Stimulated activated CD8-positive, alpha-beta memory T cell treated with anti-CD3 and anti-CD28 coated beads, Interleukin-15, amount 100 ng/mL, for 4 hours (primary cell): ENCODE measurements around the gene VPS13D.
"Not testable (repeated sequence)": the region's sequence is repeated elsewhere in the genome, so short reads cannot be mapped to it uniquely, and the experiment has no call there.

Experiments used
- DNase-seq, 2 donors: peaks; one replicate each; pipeline ENCODE4 v3.0.0-alpha.2; 2020; ENCODE audit warnings: low read depth in 2 of 2

Gene VPS13D

DNA sequence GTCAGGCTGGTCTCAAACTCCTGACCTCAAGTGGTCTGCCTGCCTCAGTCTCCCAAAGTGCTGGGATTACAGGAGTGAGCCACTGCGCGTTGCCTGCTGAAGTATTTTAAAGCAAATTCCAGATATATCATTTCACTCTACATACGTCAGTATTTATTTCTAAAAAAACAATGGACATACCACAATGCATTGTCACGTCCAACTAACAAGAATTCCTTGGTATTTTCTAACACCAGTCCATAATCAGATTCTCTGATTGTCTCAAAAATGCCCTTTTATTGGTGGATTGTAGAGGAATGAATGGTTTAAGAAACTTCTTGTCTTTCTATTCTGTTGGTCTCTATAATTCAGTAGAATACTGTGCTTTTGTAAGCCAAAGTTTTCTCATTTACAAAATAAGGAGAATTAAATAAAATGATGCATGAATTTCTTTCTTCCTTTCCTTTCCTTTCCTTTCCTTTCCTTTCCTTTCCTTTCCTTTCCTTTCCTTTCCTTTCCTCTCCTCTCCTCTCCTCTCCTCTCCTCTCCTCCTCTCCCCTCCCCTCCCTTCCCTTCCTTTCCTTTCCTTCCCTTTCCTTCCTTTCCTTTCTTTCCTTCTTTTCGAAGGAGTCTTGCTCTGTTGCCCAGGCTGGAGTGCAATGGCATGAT is 55.8 kb downstream of the VPS13D start:
- no peak for DNase-seq

DNA sequence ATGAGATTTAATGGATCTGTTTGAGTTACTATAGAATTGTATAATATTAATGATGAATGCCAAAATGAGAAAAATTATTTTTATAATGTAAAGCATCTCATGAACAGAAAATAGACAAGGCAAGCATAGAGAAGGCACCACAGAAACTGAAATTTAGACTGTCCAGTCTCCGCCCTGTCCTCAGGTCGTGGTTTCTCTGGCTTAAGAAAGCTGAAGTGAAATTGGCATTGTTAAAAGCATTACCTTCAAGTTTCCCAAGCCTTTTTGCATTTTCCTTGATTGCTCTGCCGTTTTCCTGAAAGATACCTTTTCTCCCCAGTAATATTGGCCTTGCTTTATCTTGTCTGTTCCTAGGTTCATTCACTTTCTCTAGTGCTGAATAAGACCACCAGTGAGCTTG is 58.0 kb downstream of the VPS13D start:
- no peak for DNase-seq

DNA sequence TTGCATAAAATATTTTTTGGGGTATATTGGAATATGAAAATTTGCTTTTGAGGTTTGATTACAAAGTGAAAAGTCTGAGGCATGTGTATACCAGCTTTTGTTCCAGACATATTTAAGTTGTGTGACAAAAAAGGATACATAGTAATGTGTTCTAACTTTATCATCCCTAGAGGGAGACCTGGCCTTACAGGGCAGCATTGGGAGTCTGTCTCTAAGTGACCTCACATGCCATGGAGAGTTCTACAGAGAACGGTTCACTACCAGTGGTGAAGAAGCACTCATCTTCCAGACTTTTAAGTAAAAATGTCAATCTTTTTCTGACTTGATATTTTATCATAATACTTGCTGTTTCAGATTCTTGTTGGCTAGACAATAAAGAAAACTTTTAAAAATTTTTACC is 61.0 kb downstream of the VPS13D start:
- DNase-seq = no peak

DNA sequence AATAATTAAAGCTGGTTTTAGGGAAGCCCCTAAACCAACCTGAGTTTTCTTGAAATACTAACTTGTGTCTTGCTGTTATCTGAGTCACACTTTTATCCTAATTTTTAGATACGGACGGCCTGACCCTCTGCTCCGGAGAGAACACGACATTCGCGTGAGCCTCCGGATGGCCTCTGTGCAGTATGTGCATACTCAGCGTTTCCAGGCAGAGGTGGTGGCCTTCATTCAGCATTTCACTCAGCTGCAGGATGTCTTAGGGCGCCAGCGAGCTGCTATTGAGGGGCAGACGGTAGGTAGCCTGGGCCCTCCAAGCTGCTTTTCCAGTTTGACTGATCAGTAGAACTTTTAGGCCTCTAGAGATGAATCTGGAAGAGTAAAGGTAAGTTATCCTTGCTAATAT is 63.6 kb downstream of the VPS13D start:
- DNase-seq = no peak

DNA sequence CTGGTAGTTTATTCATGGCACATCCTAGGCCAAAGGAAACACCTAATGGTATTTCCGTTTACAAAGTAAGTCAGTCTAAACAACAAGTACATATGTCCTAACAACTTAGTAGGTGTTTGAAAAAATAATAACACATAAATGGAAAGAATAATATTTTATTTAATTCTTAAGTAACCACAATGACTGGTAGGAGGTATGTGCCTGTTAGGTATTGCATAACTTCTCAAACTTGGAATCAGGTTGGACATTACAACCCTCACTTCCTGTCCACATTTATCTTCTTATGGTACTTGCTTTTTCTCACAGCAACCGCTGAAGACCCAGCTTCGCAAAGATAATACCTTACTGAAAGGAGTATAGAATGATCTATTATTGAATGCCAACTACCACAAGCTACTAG is 64.2 kb downstream of the VPS13D start:
- DNase-seq = no peak

DNA sequence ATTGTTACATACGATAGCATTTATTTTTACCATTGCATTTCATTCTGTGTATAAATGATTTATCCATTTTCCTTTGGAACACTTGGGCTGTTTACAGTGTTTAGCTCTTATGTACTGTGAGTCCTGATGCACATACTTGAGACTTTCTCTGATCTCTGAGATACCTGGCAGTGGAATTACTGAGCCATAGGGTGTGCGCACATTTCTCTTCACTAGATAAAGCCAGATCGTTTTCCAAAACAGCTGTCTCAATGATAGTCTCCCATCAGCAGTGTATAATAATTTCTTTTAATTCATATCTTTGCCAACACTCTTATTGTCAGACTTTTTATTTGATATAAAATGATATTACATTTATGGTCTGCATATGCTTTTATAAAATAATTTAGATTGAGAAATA is 66.2 kb downstream of the VPS13D start:
- DNase-seq = no peak

DNA sequence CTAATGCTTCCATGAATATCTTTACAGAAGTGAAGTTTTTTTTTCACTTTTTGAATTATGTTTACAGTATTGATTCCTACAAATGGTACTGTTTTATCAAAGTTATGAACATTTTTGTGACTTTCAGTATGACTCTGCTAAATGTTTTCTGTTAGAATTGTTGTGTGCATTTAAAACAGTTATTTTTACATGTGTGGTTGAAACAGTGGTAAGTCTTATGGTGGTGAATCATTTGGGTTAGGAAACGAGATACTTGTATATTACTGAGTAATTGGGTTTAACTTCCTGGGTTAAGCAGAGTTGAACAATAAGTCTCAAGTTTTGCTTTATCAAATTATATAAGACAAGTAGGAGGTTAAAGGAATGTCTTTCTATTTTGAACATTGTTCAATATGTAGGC is 66.8 kb downstream of the VPS13D start:
- DNase-seq = no peak

DNA sequence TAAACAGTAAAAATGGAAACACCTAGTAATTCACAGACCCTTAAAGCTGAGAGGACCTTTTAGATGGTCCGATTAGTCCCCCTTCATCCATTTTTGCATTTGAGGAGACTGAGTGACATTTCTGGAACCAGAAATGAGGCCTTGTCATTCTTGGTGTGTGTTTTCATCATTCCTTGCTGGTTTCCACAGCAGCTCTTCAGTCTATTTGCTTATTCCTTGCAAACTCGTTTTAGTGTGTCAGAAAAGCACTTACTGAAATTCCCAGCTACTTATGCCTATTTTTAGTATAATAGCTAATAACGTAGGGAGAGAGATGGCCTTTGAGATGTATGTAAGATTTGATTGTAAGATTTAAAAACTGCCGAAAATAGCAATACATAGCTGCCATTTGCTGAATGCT is 70.9 kb downstream of the VPS13D start:
- no peak for DNase-seq

DNA sequence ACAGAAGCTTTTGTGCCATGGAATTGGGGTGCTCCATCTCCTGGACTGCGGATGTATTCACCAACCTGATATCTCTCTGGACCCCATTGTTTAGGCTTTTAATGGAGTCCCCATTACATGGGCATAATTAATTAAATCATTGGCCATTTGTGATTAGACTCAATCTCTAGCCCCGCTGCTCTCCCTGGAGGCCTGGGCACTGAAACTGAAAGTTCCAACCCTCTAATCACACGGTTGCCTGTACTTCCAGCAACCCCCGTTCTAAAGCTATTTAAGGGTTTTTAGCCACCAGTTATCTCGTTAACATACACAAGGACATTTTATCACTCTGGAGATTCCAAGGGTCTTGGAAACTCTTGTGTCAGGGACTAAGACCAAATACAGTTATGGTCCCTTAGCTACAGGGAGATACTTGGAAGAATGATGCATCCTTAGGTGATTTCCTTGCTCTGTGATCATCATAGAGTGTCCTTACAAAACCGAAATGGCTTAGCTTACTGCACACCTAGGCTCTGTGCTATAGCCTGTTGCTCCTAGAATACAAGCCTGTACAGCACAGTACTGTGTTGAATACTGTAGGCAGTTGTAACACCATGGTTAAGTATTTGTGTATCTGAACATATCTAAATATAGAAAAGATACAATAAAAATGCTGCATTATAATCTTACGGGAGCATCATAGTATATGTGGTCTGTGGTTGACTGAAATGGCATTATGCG is 71.8 kb downstream of the VPS13D start:
- no peak for DNase-seq

DNA sequence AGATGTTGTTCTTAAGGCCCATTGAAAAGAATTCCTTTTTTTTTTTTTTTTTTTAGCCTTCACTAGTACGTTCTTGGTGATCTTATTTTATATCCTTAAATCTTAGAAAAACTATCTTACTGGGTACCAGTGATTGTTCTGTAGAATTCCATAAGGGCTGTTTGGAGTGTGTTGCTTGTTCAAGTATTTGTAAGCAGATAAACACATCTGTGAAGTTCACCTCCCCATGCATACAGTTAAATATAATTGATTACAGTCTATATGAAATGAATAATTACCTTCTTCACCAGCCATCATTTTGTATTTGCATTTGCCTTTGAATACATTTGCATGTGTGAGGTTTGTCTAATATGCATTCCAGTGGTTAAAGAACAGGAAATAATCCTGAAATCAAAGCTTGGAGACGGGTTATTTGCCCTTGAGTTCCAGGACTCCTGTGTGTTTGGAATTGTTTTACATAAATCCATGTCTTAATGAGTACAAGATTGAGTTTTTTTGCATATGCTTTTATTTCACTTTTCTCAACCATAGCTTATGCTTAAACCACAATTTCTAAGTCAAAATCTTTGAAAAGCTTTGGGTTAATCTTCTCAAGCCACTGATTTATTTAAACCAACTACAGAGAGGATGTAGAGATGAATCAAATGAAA is 73.1 kb downstream of the VPS13D start:
- DNase-seq = no peak

DNA sequence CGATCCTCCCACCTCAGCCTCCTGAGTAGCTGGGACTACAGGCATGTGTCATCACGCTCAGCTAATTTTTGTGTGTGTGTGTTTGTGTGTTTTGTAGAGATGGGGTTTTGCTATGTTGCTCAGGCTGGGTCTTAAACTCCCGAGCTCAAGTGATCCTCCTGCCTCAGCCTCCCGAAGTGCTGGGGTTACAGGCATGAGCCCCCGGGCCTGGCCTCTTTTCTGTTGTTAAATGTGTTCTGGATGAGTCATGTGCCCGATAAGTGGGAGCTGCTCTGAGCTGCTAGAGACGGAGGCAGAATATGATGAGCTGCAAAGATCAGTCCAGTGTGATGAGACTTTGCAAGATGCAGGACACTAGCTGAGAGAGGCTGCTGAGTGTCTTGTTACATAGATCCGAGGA is 75.5 kb downstream of the VPS13D start:
- DNase-seq = no peak

DNA sequence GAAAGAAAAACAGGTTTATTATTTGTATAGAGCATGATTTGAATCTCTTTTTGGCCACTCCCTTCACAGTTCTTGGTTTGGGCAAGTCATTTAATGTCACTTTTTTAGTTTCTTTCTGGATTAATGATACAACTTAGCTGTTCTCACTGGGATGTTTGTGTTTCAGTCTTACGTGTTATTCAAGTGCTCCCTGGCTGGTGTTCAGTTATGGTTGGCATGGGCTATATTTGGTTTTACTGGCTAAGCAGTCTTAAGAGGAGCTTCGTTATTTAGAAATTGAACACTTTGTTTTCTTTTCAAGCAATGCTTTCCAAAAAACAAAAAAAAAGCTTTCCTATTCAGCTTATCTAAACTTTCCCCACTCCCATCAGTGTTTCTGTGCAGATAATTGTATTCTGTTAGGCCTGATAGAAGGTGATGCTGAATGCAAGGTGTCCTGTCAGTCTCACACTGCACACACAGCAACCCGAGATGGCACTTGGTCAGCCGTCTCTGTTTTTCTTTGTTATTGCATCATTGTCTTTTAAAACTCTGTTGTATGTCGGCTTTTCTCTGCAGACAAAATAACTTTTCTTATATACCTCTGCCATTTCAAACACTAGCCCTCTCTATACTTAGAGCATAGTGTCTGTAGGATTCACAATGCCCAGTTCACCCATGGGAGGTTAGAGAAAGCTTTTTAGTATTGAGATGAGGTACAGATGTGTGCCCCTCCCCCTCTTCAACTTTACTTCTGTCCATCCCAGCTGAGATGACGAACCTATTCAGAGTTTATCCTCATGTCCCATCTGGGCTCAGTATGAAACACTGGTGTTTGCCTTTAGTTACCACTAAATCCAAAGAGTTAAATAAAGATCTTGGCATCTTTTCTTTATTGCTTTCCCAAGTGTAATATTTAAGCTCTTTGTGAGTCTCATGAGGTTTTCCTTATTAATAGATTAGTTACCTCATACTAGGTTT is 80.2 kb downstream of the VPS13D start:
- DNase-seq = no peak

DNA sequence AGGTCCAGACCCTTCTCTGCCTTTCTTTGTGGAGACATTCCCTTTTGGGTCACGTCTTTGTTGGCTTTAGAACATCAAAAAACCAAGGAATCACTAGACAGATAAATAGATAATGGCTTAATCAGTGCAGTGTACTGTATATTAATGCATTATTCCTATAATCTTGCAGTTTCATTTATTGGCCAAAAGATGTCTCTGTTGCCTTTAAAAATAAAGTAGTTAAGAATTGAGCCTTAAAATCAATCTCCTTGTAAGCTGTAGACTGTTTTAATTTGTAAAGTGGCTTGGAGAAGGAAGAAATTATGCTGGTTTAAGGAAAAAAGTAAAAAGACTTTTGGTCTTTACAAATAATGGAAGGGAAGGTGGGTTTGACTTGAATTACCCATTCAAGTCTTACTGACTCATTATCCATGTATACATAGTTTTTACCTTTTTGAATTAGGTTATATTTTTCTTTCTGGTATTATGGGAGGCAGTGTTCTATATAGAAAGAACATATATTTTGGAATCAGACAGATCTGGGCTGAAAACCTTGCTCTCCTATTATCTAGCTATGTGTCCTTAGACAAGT is 84.6 kb downstream of the VPS13D start:
- DNase-seq = no peak

DNA sequence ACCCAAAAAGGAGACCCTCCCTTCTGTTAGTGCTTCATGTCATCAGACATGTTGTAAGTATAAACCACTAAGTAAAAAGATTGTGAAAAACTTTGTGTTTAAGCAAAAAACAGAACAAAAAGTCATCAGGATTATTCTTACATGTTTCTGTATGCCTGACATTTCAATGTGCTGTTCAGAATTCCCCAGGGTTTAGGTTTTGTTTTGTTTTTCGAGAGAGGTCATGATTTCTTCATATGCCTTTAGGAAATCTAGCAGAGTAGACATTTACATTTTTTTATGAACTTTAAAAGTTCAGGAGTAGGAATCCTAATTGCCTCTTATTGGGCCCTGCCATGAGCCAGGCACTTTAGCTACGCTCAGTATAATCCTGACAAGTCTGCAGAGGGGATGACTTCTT is 85.3 kb downstream of the VPS13D start:
- DNase-seq = no peak

DNA sequence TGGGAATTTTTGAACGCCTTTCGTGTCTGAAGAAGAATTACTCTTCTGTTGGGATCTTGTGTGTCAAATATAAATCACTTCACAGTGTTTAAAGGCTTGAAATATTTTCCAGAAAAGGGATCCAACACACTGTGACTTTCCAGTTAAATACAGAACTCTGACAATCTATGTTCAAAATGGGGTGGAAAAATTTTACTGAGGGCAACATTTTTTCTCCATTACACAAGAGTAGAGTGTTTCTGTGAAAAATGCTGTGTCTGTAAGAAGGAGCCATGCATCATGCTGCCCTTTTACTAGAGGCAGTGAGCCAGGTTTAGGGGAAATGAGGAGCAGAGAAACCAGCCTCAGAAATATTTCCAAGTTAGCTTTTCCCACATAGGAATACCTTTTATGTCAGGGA is 86.5 kb downstream of the VPS13D start:
- no peak for DNase-seq

DNA sequence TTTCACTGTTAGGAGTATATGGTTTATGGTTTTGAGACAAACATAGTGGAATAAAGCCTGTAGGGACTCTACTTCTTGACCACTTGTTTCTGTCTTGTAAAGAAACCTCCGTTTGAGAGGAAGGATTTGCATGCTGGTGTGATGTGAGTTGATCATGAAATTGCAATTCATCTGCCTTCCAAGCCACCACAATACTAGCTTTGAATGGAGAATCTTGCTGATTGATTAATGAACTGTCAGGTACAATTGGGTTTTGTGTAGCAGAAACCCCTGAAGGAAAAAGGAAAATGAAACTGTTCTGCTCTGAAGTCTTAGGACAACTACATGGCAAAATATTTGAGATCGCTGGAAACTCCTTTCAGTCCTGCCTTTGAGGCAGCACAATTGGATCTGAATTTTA is 90.7 kb downstream of the VPS13D start:
- DNase-seq = no peak

DNA sequence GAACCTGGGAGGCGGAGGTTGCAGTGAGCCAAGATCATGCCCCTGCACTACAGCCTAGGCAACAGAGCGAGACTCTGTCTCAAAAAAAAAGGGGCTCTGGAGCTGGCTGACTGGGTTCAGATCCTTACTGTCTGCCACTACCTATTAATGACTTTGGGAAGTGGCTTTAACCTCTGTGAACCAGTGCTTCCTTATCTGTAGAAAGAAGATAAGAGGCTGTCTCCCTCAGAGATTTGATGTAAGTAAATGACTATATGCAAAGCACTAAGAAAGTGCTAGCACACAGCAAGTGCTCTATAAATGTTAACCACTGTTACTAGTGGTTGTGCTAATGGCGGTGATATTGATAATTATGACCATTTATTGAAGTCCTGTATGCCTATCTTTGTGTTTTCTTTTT is 94.6 kb downstream of the VPS13D start:
- DNase-seq = no peak

DNA sequence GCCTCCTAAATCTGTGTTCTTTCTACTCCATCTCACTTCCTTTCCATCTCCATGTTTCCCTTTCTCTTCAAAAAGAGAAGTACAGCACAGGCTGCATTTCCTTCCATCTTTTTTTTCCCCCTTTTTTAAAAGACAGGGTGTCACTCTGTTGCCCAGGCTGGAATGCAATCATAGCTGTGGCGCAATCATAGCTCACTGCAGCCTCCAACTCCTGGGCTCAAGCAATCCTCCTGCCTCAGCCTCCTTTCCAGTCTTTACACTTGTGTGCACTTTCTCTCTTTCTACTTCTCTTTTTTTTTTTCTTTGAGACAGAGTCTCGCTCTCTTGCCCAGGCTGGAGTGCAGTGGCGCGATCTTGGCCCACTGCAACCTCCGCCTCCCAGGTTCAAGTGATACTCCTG is 95.1 kb downstream of the VPS13D start:
- not testable (repeated sequence) for DNase-seq

DNA sequence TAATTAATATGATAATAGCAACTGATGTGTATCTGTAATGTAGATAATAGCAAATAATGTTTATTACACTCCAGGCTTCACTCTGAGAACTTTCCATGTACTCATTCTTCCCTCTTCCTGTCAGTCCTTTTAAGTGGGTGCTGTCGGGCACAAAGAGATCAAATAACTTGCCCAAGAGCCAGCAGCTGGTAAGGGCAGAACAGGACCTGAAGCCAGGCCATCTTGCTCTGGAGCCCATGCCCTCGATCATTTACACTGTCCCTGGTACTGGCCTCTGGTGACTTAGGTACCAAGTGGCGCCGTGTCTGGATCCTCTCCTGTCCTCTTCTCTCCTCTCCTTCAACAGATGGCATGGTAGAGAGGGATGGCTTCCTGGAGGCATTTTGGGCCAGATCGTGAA is 97.2 kb downstream of the VPS13D start:
- no peak for DNase-seq

DNA sequence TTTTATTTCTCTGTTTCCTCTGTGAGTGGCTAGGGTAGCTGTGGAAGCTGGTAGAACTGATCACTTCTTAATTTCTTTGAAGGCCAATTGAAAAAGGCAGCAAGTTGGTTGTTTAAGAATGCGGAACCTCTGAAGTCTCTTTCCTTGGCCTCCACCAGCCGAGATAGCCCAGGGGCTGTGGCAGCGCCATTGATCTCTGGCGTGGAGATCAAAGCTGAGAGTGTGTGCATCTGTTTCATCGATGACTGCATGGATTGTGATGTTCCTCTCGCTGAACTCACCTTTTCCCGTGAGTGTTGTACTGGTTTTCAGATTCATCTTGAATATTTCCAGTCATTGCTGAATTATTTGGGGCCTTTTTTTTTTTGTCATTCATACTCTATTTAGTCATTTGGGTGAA is 97.7 kb downstream of the VPS13D start:
- no peak for DNase-seq

DNA sequence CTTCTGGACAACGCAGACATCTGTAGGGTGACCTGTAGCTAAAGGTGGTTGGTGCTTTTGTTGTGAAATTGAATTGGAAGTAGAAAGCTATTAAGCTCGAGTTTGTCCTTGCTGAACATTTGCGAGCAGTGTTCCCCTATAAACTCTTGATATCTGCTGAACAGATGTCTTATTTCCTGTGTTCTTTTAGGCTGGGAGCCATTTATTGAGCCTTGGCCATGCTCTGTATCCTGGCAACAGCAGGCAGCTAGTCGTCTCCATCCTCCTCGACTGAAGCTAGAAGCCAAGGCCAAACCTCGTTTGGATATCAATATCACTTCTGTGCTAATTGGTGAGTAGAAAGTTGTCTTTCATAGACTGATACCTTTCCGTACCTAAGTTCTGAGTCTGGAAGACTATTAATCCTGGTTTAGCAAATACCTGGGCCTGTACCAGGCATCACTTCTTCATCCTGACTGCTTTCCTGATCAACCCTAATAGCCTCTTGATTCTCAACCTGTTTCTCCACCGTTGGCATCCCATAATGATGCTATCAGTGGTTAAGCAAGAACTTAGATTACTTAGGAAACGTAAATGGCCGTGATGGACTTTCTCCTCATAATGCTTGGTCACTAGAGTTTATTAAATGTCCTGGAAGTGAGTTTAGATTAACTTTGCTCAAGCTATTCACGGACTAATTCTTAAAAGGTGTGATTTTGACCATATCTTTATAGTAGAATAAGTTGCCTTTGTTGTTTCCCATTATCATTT is 103.4 kb downstream of the VPS13D start:
- DNase-seq = no peak
